ENCODE measurements around the gene AGPAT3.

DNA sequence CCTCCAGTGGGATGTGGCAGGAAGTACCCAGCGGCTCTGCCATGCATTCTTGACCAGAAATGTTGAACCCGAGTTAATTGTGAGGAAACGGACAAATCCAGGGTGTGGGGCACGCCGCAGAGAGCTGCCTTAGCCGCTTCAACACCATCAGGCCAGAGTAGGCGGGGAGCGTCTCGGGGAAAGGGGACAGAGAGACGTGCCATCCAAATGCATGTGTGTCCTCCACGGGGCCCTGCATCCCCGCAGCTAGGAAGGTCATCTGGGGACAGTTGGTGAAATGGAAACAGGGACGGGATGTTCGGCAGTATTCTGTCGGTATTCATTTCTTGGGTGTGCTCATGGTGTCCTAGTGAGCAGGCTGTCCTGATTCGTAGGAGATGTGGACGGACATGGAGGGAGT is 88.0 kb downstream of the AGPAT3 start:
- TF ChIP-seq, protein P1, sequence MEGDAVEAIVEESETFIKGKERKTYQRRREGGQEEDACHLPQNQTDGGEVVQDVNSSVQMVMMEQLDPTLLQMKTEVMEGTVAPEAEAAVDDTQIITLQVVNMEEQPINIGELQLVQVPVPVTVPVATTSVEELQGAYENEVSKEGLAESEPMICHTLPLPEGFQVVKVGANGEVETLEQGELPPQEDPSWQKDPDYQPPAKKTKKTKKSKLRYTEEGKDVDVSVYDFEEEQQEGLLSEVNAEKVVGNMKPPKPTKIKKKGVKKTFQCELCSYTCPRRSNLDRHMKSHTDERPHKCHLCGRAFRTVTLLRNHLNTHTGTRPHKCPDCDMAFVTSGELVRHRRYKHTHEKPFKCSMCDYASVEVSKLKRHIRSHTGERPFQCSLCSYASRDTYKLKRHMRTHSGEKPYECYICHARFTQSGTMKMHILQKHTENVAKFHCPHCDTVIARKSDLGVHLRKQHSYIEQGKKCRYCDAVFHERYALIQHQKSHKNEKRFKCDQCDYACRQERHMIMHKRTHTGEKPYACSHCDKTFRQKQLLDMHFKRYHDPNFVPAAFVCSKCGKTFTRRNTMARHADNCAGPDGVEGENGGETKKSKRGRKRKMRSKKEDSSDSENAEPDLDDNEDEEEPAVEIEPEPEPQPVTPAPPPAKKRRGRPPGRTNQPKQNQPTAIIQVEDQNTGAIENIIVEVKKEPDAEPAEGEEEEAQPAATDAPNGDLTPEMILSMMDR (IDR thresholded peaks at IDR 0.05), result no peak
- no peak for TF ChIP-seq POLR2A (IDR thresholded peaks at IDR 0.05)

Data from testis (tissue), 2 donors.